Fibroblast of the aortic adventitia (primary cell): ENCODE measurements around the gene LRRC8B. TPM values are rescaled to one million over a fixed set of nuclear protein-coding genes. Genes with fewer than 3 reads are reported as not detected.

Experiments used
- DNase-seq: peaks from one replicate; pipeline ENCODE4 v3.0.0-alpha.2; 2010; ENCODE audit warnings: low read depth
- H3K4me3 ChIP-seq: 2 replicates; pipeline ENCODE4 v1.5.1; 2011; ENCODE audit warnings: low read depth, mild to moderate bottlenecking, control low read depth, low read length, moderate library complexity
- total RNA-seq: library from RNA; depleted of rRNA; stranded (reverse); fragments of >200 nt; gene quantifications from 2 replicates; pipeline ENCODE4 v1.2.3, GENCODE V29; 2012; ENCODE audit warnings: low replicate concordance
- TF ChIP-seq, protein P1 (sequence below): IDR thresholded peaks from 2 replicates; pipeline ENCODE4 v1.5.1; 2011; ENCODE audit warnings: mild to moderate bottlenecking, low read length, control low read depth, inconsistent platforms; ENCODE audit not compliant: insufficient read depth

Gene LRRC8B
- total RNA-seq, 1 donor: 2.5 TPM

DNA sequence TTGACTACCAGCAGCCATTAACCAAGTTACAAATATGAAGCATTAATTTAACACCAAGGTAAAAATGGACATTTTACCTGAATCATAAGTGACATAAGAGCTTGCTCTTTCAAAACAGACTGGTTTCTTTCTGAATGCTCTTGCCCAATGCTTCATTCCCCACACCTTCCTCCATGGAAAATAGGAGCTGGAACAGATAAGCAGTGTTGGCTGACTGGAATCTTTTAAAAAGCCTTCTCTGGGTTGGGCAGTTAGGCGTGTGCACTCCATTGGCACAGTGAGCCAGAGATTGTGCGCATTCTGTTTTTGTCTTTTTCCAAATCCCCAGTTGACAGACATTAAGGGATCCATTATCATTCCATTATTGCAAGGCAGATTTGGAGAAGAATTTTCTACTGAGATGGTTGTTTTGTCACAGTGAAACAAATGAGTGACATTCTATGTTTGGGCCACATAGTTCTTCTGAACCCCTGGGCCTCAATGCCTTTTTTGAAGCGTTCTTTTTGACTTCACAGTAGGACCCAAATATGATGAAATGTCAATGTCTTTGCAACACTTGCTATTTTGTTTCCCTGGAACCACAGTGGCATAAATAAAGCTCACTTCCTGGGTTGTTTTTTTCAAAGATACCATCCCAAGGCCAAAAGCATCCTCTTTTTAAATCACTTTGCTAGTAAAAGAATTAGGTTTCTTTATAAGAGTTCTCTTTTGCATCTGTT is 32.3 kb downstream of the LRRC8B start:
- no peak overlapping the region for H3K4me3 ChIP-seq
- DNase-seq: no peak
- TF ChIP-seq, protein P1, sequence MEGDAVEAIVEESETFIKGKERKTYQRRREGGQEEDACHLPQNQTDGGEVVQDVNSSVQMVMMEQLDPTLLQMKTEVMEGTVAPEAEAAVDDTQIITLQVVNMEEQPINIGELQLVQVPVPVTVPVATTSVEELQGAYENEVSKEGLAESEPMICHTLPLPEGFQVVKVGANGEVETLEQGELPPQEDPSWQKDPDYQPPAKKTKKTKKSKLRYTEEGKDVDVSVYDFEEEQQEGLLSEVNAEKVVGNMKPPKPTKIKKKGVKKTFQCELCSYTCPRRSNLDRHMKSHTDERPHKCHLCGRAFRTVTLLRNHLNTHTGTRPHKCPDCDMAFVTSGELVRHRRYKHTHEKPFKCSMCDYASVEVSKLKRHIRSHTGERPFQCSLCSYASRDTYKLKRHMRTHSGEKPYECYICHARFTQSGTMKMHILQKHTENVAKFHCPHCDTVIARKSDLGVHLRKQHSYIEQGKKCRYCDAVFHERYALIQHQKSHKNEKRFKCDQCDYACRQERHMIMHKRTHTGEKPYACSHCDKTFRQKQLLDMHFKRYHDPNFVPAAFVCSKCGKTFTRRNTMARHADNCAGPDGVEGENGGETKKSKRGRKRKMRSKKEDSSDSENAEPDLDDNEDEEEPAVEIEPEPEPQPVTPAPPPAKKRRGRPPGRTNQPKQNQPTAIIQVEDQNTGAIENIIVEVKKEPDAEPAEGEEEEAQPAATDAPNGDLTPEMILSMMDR: no peak

DNA sequence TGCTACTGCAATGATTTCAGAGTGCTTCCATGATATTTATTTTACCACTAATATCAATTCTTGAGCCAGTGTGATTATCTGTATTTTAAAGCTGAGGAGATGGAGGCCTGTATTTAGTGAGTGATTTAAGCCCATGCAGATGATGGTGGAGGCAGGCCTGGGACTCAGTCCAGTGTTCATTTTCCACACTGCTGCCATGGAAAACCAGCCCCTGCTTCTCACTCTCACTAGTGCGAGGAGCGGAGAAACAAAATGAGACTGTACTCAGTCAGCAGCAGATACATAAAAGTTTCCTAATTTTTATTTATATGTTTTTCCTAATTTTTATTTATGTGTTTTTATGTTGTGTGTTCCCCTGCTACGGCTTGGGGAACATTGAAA is 32.8 kb downstream of the LRRC8B start:
- no peak overlapping the region for H3K4me3 ChIP-seq
- no peak for DNase-seq
- TF ChIP-seq, protein P1: no peak

DNA sequence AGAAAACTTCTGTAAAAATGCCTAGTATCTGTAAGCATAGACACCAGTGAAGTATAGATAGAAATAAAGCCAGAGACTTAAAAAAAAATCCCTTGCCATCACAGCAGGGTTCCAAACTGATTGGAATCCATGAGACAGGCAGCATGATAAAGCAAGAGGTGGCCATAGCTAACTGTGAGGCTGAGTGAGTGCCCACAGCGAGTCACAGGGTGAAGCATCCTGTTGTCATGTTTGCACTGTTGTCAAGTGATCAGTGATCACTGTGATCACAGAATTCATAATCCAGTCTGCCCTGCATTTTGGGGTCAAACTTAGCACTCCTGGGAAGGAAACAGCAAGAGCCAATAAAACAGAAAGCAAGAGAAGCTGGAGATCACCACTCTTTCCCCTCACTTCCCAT is 33.3 kb downstream of the LRRC8B start:
- TF ChIP-seq, protein P1: no peak
- no peak for DNase-seq
- no peak overlapping the region for H3K4me3 ChIP-seq

GRCh38 chr1:89563957-89564604 is 39.5 kb downstream of the LRRC8B start:
- H3K4me3 ChIP-seq: no peak overlapping the region
- no peak for DNase-seq
- TF ChIP-seq, protein P1: no peak

DNA sequence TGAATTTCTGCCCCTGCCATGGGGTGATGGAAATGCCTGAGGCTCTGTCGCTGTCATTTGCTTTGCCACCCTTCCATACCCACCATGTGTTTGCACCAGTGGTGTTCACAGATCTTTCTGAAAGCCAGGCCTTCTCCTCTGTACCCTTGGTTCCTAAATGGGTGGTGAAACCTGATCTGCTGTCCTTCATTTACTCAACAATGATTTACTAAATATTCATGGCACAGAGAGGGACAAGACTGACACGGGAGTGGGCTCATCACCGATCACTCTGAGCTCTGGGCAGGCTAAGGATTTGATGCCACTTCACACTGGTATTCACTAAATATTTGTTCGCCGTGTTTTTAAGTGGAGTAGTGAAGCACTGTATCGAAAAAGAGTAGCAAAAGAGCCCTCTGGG is 40.9 kb downstream of the LRRC8B start:
- no peak for DNase-seq
- TF ChIP-seq, protein P1: no peak
- H3K4me3 ChIP-seq: no peak overlapping the region

DNA sequence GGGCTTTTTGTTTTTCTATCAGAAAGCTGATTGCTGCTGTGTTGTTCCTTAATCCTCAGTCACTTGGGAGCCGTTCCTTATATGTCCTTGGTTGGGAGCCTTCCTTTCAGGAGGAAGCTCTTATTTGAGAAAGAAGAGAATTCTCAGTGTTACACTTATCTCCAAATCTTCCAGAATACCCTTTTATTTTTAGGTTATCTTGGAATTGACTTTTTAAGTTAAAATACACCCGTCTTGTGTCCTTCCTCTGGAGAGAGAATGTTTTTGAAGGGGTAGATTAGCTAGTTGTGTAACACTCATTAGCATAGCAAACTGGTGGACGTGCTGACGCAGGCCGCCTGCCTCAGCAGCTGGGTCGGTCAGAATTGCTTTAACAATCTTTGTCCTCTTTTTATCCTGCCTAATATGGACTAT is 42.1 kb downstream of the LRRC8B start:
- no peak for DNase-seq

More for the DNA sequence above, 42.1 kb downstream of the LRRC8B start:
- TF ChIP-seq, protein P1: no peak
- no peak overlapping the region for H3K4me3 ChIP-seq
